ENCODE data around the gene RMP24.
"Not testable (repeated sequence)": the region's sequence is repeated elsewhere in the genome, so short reads cannot be mapped to it uniquely, and the experiment has no call there.

RMP24 gene

DNA sequence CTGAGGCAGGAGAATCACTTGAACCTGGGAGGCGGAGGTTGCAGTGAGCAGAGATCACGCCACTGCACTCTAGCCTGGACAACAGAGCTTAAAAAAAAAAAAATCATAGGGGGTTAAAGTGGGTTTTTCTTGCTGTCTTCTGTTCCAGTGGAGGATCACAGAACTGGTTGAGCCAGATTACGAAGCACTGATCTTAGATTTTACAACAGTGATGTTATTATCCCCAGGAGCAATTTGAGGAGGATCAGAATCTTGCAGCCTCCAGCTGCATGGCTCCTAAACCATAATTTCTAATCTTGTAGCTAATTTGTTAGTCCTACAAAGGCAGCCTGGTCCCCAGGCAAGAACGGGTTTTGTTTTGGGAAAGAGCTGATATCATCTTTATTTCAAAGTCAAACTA lies 4.6 kb upstream of the RMP24 start:
- in situ Hi-C loops (cut with MboI; ENCODE audit: low sequenced_read_pairs): not testable (repeated sequence)

DNA sequence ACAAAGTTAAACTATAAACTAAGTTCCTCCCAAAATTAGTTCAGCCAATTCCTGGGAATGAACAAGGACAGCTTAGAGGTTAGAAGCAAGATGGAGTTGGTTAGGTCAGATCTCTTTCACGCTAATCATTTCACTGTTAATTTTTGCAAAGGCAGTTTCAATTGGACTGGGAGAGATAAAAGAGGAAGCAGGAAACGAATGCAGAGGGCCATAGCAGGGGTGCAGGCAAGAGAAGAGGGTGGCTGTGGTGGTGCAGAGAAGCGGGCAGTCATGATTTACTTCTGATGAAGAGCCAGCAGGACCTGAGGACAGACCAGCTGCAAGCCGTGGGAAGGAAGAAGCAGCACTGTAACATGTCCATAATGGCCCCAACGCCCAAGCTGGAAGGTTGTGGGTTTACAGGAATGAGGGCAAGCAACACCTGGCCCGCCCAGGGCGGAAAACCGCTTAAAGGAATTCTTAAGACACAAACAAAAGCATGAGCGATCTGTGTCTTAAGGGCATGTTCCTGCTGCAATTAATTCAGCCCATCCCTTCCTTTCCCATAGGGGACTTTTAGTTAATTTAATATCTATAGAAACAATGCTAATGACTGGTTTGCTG lies 4.1 kb upstream of the RMP24 start:
- in situ Hi-C loops (cut with MboI; ENCODE audit: low sequenced_read_pairs): no loop called here

DNA sequence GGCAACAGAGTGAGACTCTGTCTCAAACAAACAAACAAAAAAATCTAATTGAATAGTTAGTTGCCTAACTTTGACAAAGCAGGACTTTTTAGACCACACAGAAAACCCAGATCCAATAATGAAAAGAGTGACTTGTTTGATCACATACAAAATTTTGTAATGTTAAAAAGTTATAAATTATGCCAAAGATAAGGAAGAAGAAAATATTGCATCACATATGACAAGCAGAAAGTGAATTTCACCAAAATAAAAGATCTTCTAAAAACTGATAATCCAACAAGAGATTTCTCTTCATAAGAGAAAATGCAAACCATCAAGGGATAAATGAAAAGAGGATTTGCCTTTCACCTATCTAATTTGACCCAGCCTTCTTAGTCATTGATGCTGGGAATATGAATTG lies 2.8 kb upstream of the RMP24 start:
- in situ Hi-C loops (cut with MboI; ENCODE audit: low sequenced_read_pairs): no loop called here

DNA sequence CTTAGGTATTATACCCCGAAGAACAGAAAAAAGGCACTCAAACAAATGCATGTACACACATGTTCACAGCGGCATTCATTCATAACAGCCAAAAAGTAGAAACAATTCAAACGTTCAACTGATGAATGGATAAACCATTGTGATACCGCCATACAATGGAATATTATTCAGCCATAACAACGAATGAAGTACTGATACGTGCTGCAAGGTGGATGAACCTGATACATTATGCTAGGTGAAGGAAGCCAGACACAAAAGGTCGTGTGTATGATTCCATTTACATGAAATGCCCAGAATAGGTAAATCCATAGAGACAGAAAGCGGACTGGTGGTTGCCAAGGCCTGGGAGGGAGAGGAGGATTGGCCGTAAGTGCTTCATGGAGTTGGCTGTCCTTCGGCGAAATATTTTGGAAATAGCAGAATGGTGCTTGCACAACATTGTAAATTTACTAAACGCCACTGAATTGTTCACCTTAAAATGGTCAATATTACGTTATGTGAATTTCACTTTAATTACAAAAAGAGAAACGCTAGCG lies 750 bp upstream of the RMP24 start:
- in situ Hi-C loops (cut with MboI; ENCODE audit: low sequenced_read_pairs): no loop called here

DNA sequence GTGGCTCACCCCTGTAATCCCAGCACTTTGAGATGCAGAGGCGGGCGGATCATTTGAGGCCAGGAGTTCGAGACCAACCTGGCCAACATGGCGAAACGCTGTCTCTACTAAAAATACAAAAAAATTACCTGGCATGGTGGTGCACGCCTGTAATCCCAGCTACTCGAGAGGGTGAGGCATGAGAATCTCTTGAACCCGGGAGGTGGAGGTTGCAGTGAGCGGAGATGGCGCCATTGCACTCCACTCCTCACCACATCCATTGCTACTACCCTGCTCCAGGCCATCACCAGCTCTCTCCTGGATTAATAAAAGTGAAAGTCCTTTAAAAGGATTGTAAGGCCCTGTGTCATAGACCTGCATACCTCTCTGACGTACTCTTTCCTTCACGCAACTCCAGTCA lies 1.2 kb downstream of the RMP24 start:
- in situ Hi-C loops (cut with MboI; ENCODE audit: low sequenced_read_pairs): no loop called here

DNA sequence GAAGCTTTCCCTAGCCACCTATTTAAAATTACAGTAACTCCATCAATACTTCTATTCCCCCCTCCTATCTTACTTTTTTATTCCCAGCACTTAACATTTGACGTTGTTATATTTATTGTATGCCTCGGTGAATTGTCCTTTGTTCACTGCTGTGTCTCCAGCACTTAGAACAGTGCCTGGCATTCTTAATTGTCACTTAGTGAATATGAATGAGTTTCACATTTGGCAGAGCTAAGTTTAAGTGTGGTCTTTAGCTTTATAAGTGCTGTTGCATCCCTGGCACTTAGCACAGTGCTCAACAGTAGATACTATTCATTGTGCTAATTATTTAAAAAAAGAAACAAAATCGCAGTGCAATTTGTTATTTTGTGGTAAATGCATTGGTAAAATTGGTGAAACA lies 1.7 kb downstream of the RMP24 start:
- in situ Hi-C loops (cut with MboI; ENCODE audit: low sequenced_read_pairs): no loop called here

- in situ Hi-C loops (cut with MboI; ENCODE audit: low sequenced_read_pairs): no loop called here
Measured at GRCh38 chr18:35979112-35979511, 6.6 kb downstream of the RMP24 start.

DNA sequence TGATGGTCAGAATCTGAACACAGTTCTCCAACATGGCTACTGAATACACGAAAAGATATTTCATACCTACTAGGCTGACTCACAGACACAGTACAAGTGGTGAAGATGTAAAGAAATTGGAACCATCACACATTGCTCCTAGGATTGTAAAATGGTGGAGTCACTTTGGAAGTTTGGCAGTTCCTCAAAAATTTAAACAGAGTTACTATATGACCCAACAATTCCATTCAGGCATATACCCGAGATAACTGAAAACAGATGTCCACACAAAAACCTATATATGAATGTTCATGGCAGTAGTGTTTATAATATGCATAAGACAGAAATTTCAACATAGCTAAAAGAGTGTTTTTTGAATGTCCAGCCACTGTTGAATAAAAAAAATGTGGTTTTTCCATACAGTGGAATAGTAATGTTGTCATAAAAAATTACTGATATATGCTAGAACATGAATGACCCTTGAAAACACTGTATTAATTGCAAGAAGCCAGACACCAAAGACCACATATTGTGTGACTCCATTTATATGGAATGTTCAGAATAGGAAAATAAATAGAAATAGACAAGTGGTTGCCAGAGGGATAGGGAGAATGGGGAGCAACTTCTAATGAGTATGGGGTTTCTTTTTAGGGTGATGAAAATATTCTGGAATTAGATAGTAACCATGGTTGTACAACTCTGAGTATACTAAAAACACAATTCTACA lies 10.1 kb downstream of the RMP24 start:
- in situ Hi-C loops (cut with MboI; ENCODE audit: low sequenced_read_pairs): no loop called here

DNA sequence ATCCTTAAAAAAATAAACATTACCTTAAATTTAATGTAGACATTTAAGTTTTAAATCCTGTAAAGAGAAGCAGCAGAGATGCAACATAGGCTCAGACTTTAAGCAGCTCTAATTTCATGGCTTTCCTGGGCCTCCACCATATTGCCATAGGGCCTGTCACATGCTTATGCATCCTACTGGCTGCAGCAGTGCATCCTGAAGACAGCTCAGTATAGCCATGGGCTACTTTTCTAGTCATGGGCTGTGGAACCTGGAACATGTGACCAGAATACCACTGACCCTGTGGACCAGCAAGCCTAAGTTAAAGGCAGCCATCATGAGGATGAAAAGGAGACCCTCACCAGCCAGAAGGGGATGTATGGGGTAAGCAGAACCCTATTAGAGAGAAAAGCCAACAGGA lies 10.7 kb downstream of the RMP24 start:
- in situ Hi-C loops (cut with MboI; ENCODE audit: low sequenced_read_pairs): no loop called here

GRCh38 chr18:35983818-35984217 lies 11.3 kb downstream of the RMP24 start:
- in situ Hi-C loops (cut with MboI; ENCODE audit: low sequenced_read_pairs): no loop called here

DNA sequence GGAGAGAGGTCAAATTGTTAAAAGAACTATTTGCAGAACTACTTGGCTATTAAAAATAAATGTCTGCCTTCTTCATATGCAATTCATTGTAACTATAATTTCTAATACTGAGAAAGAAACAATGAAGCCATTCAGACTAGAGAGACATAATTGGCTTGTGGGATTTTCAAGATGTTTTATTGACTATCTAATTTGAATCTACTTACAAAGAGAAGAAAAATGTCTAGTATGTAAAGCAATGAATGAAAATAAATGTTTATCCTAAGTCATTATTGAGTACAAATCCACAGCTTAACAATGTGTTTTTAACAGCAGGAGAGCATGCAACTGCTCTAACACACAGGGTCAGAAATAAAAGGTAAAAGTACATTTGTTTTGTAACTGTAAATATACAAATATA lies 19.2 kb downstream of the RMP24 start:
- in situ Hi-C loops (cut with MboI; ENCODE audit: low sequenced_read_pairs): no loop called here

DNA sequence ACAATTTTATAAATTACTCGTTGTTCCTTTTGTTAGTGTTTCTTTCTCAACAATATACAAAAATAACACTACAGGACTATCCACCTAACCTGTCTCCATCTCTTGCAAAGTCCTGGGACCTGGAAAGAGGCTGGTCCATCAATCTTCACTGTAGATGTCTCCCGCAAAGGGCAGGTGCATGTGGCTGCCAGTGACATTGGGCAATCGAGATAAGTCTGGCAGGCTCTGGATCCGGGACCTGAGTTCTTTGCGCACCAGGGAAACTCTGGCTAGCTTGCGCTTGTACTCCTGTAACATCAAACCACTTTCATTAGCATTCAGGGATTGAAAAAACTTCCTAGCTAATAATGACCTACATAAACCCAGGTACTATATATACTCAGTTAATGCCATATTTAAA lies 20.5 kb downstream of the RMP24 start:
- in situ Hi-C loops (cut with MboI; ENCODE audit: low sequenced_read_pairs): no loop called here

DNA sequence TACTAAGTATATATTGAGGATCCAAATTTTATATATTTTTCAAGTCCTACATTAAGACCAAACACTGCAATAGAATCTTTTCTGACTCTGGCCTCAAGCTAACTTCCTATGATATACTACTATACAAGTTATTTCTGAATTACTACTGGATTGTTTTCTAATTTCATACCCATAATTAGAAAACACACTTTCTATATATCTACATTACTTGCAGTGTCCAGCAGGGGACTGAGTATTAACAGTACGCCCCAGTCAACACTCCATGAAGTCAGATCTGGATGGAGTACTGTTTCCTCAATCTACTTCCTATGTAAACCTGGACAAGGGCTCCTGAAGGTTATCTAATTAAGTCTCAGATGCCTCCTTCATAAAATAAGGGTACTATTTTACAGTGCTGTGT lies 26.5 kb downstream of the RMP24 start:
- in situ Hi-C loops (cut with MboI; ENCODE audit: low sequenced_read_pairs): no loop called here

DNA sequence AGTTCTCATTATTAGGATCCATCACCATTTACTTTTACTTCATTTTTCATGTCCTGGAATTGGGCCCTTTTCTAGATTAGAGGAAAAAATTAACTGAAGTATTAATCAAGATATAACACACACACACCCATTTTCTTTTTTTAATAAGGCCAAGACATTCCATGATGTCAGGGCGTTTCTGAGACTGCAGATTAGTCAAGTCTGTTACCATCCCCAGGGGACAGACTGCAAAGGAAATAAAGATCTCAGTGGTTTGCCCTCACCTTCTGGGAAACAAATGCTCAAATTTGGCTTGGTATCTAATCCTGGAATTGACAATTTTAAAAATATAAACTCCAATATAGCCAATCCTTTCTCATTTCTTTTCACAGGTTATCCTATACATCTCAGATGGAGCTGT lies 27.4 kb downstream of the RMP24 start:
- in situ Hi-C loops (cut with MboI; ENCODE audit: low sequenced_read_pairs): no loop called here

- in situ Hi-C loops (cut with MboI; ENCODE audit: low sequenced_read_pairs): no loop called here
Measured at GRCh38 chr18:36006997-36007396, 34.5 kb downstream of the RMP24 start.

GRCh38 chr18:36009214-36009613 lies 36.7 kb downstream of the RMP24 start:
- in situ Hi-C loops (cut with MboI; ENCODE audit: low sequenced_read_pairs): no loop called here

DNA sequence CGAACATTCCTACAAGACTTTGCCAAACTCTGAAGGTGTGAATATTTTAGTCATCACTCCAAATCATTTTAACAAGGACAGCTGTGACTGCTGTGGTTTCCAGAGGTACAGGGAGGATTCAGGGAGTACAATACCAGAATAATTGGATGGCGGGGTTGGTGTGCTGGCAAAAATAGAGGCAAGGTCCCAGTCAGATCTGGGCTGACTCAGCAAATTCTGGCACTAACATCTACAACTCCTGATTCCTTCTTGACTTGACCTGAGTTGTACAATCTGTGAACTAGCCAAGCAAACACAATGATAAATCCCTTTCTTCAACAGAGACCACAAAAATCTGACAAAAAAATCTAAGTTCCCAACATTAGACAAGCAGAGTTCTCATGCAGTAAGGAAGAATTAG lies 40.4 kb downstream of the RMP24 start:
- in situ Hi-C loops (cut with MboI; ENCODE audit: low sequenced_read_pairs): no loop called here

DNA sequence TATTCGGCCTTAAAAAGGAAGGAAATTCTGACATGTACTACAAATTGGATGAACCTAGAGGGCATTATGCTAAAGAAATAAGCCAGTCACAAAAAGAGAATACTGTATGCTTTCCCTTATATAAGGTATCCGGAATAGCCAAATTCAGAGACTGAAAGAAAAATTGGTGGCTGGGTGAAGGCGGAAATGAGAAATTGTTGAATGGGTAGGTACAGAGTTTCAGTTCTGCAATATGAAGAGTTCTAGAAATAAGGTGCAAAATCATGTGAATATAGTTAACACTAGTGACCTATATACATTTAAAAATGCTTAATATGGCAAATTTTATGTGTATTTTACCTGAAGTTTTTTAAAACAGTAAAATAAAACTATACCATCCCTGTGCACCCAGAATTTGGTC lies 43.1 kb downstream of the RMP24 start:
- in situ Hi-C loops (cut with MboI; ENCODE audit: low sequenced_read_pairs): no loop called here

GRCh38 chr18:36017232-36017631 lies 44.8 kb downstream of the RMP24 start:
- in situ Hi-C loops (cut with MboI; ENCODE audit: low sequenced_read_pairs): no loop called here

- in situ Hi-C loops (cut with MboI; ENCODE audit: low sequenced_read_pairs): no loop called here
Measured at GRCh38 chr18:36020174-36020711, 47.8 kb downstream of the RMP24 start.

DNA sequence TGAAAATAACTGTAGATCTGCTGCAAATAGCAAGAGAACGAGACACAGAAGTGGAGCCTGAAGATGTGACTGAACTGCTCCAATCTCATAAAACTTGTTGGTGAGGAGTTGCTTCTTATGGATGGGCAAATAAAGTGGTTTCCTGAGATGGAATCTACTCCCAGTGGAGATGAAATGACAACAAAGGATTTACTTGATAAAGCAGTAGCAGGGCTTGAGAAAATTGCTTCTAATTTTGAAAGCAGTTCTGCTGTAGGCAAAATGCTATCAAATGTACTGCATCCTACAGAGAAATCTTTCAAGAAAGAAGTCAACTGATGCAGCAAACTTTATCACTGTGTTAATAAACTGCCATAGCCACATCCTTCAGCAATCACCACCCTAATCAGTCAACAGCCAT lies 50.9 kb downstream of the RMP24 start:
- in situ Hi-C loops (cut with MboI; ENCODE audit: low sequenced_read_pairs): no loop called here

- in situ Hi-C loops (cut with MboI; ENCODE audit: low sequenced_read_pairs): not testable (repeated sequence)
Measured at GRCh38 chr18:36024241-36024640, 51.8 kb downstream of the RMP24 start.
